Measurements from ENCODE around the gene KCNJ2.

GRCh38 chr17:70136131-70136530, 33.2 kb upstream of the KCNJ2 start:
- TF ChIP-seq POLR2A (IDR thresholded peaks at IDR 0.05) (no peak), CTCF (IDR thresholded peaks at IDR 0.05) (no peak)

All from stomach (tissue), 4 donors.